H9 (cell line): ENCODE measurements around the gene SCN5A. TPM values are rescaled to one million over a fixed set of nuclear protein-coding genes. Genes with fewer than 3 reads are reported as not detected.

ENCODE experiments used
- DNase-seq: peaks from one replicate; pipeline ENCODE4 v3.0.0-alpha.2; 2017
- H2AFZ ChIP-seq: one replicate; pipeline ENCODE4 v1.6.1; 2013; ENCODE audit warnings: mild to moderate bottlenecking, low read length, control low read depth, moderate library complexity
- H2AK5ac ChIP-seq: 2 replicates; pipeline ENCODE4 v1.6.1; 2013; ENCODE audit warnings: low read length, control low read depth, mixed read lengths; ENCODE audit not compliant: insufficient read length
- H2BK120ac ChIP-seq: one replicate; pipeline ENCODE4 v1.6.1; 2013; ENCODE audit warnings: low read depth, mild to moderate bottlenecking, low read length, control low read depth, inconsistent platforms; ENCODE audit not compliant: poor library complexity, severe bottlenecking
- H2BK12ac ChIP-seq: 2 replicates; pipeline ENCODE4 v1.6.1; 2013; ENCODE audit warnings: low read length, control low read depth, mixed read lengths, low read depth; ENCODE audit not compliant: insufficient read length
- H2BK15ac ChIP-seq: 2 replicates; pipeline ENCODE4 v1.6.1; 2013; ENCODE audit warnings: low read depth, low read length, control low read depth
- H2BK20ac ChIP-seq: one replicate; pipeline ENCODE4 v1.6.1; 2013; ENCODE audit warnings: low read depth, mild to moderate bottlenecking, low read length, control low read depth, inconsistent platforms; ENCODE audit not compliant: poor library complexity, severe bottlenecking
- H2BK5ac ChIP-seq: 2 replicates; pipeline ENCODE4 v1.6.1; 2013; ENCODE audit warnings: low read length, control low read depth, mixed read lengths; ENCODE audit not compliant: insufficient read length
- H3K14ac ChIP-seq: 2 replicates; pipeline ENCODE4 v1.6.1; 2013; ENCODE audit warnings: low read length, control low read depth; ENCODE audit not compliant: insufficient read depth
- H3K18ac ChIP-seq: 2 replicates; pipeline ENCODE4 v1.6.1; 2013; ENCODE audit warnings: low read depth, mild to moderate bottlenecking, mixed read lengths, low read length, control low read depth; ENCODE audit not compliant: insufficient read length
- H3K23ac ChIP-seq: 2 replicates; pipeline ENCODE4 v1.6.1; 2013; ENCODE audit warnings: low read length, control low read depth, mixed read lengths, low read depth; ENCODE audit not compliant: insufficient read length
- H3K23me2 ChIP-seq: 2 replicates; pipeline ENCODE4 v1.6.1; 2013; ENCODE audit warnings: low read depth, mild to moderate bottlenecking, mixed read lengths, low read length, control low read depth; ENCODE audit not compliant: insufficient read length, poor library complexity, severe bottlenecking
- H3K27ac ChIP-seq: 2 replicates; pipeline ENCODE4 v1.5.1; 2013; ENCODE audit warnings: low read length, control low read depth, mixed read lengths, low read depth; ENCODE audit not compliant: insufficient read length
- H3K27me3 ChIP-seq: 2 replicates; pipeline ENCODE4 v1.6.1; 2013; ENCODE audit warnings: low read length, control low read depth, inconsistent platforms; ENCODE audit not compliant: insufficient read depth
- H3K4ac ChIP-seq: 2 replicates; pipeline ENCODE4 v1.6.1; 2013; ENCODE audit warnings: low read depth, mild to moderate bottlenecking, control low read depth, inconsistent platforms, low read length, moderate library complexity
- H3K4me1 ChIP-seq: 2 replicates; pipeline ENCODE4 v1.6.1; 2013; ENCODE audit warnings: low read length, control low read depth, inconsistent platforms; ENCODE audit not compliant: insufficient read depth
- H3K4me2 ChIP-seq: 2 replicates; pipeline ENCODE4 v1.6.1; 2013; ENCODE audit warnings: low read length, control low read depth, mixed read lengths; ENCODE audit not compliant: insufficient read length, insufficient read depth
- H3K56ac ChIP-seq: 2 replicates; pipeline ENCODE4 v1.6.1; 2013; ENCODE audit warnings: low read depth, mild to moderate bottlenecking, mixed read lengths, low read length, control low read depth; ENCODE audit not compliant: insufficient read length
- H3K79me1 ChIP-seq: 2 replicates; pipeline ENCODE4 v1.6.1; 2013; ENCODE audit warnings: low read depth, mild to moderate bottlenecking, moderate library complexity, low read length, control low read depth, inconsistent platforms; ENCODE audit not compliant: insufficient read depth, poor library complexity, severe bottlenecking
- H3K79me2 ChIP-seq: 2 replicates; pipeline ENCODE4 v1.6.1; 2013; ENCODE audit warnings: low read length, control low read depth, inconsistent platforms; ENCODE audit not compliant: insufficient read depth
- H3K9ac ChIP-seq: 2 replicates; pipeline ENCODE4 v1.6.1; 2013; ENCODE audit warnings: low read length, control low read depth, mixed read lengths; ENCODE audit not compliant: insufficient read length; ENCODE audit errors: extremely low read depth
- H3K9me3 ChIP-seq: one replicate; pipeline ENCODE4 v1.6.1; 2013; ENCODE audit warnings: low read depth, low read length, inconsistent platforms; ENCODE audit not compliant: control insufficient read depth
- H3T11ph ChIP-seq: one replicate; pipeline ENCODE4 v1.6.1; 2013; ENCODE audit warnings: mild to moderate bottlenecking, low read length, control low read depth, inconsistent platforms
- H4K20me1 ChIP-seq: one replicate; pipeline ENCODE4 v1.6.1; 2013; ENCODE audit not compliant: control insufficient read depth, insufficient read length, insufficient read depth
- H4K5ac ChIP-seq: 2 replicates; pipeline ENCODE4 v1.6.1; 2013; ENCODE audit warnings: low read depth, mild to moderate bottlenecking, mixed read lengths, low read length, control low read depth; ENCODE audit not compliant: insufficient read length
- H4K8ac ChIP-seq: replicated peaks from 2 replicates; pipeline ENCODE4 v1.6.1; 2013; ENCODE audit warnings: low read length, control low read depth, mixed read lengths, low read depth; ENCODE audit not compliant: insufficient read length
- H4K91ac ChIP-seq: 2 replicates; pipeline ENCODE4 v1.6.1; 2013; ENCODE audit warnings: low read depth, mild to moderate bottlenecking, moderate library complexity, mixed read lengths, low read length, control low read depth; ENCODE audit not compliant: insufficient read length
- H3K27ac Mint-ChIP-seq, 3 experiments: 2 replicates in 2 of 3; 3 replicates in 1 of 3; pipeline ENCODE4 v1.8.0; 2020 to 2021; ENCODE audit warnings: mixed read lengths in 3 of 3, mild to moderate bottlenecking in 1 of 3, moderate library complexity in 1 of 3
- H3K27me3 Mint-ChIP-seq: 2 replicates; pipeline ENCODE4 v1.8.0; 2021; ENCODE audit warnings: low read depth, mild to moderate bottlenecking, moderate library complexity, mixed read lengths
- H3K36me3 Mint-ChIP-seq, 3 experiments: 2 replicates in 2 of 3; 3 replicates in 1 of 3; pipeline ENCODE4 v1.8.0; 2020 to 2021; ENCODE audit warnings: low read depth in 3 of 3, mixed read lengths in 3 of 3; ENCODE audit not compliant: insufficient read depth in 1 of 3
- H3K4me1 Mint-ChIP-seq, 2 experiments: 2 replicates each; pipeline ENCODE4 v1.8.0; 2020; ENCODE audit warnings: mixed read lengths in 2 of 2
- H3K4me3 Mint-ChIP-seq, 2 experiments: 2 replicates in 1 of 2; 3 replicates in 1 of 2; pipeline ENCODE4 v1.8.0; 2020 to 2021; ENCODE audit warnings: mild to moderate bottlenecking in 2 of 2, mixed read lengths in 2 of 2, moderate library complexity in 1 of 2
- H3K9me3 Mint-ChIP-seq, 2 experiments: 2 replicates in 1 of 2; 3 replicates in 1 of 2; pipeline ENCODE4 v1.8.0; 2020; ENCODE audit warnings: mild to moderate bottlenecking in 2 of 2, mixed read lengths in 2 of 2, moderate library complexity in 1 of 2
- CTCF ChIP-seq: fragments of 200-600 bp; sonication (generic); conservative IDR thresholded peaks from 3 replicates; pipeline ENCODE4 v1.8.0; 2021; ENCODE audit warnings: antibody characterized with exemption, mild to moderate bottlenecking
- WGBS: extraction: QIAGEN DNeasy Blood & Tissue Kit; methylation state at CpG from one replicate; pipeline ENCODE4 v1.1.7; 2013; ENCODE audit warnings: missing lambda C conversion rate, low lambda C conversion rate, mixed read lengths; ENCODE audit not compliant: insufficient read length; ENCODE audit errors: extremely low coverage; 5-methylcytosine and 5-hydroxymethylcytosine counted together
- total RNA-seq: library from RNA; stranded (reverse); gene quantifications from 2 replicates; pipeline ENCODE4 v1.2.1, GENCODE V29; 2021

Gene SCN5A
- total RNA-seq, 1 experiment from 2014 or later: 6.5 TPM

GRCh38 chr3:38636881-38637280 lies 12.6 kb downstream of the SCN5A start:
- TF ChIP-seq CTCF: no peak
- Histone ChIP-seq H2BK120ac (no peak overlapping the region), H3K79me2 (no peaks in the 10 kb centered on the region), H3K4me2 (no peak overlapping the region), H3K27ac (no peak overlapping the region), H3K23me2 (no peaks in the 10 kb centered on the region), H2AFZ (no peak overlapping the region), H4K5ac (no peak overlapping the region), H3K56ac (no peak overlapping the region), H2BK15ac (no peak overlapping the region), H4K8ac (no peak overlapping the region), H3K79me1 (no peaks in the 10 kb centered on the region), H3K18ac (no peak overlapping the region), H3K4me1 (peaks cover 4% of the 10 kb centered on the region; the same call in 1 of the 2 replicates), H4K91ac (no peak overlapping the region), H2BK5ac (no peak overlapping the region), H3K14ac (no peak overlapping the region), H3K9me3 (no peaks in the 10 kb centered on the region), H3K27me3 (no peaks in the 10 kb centered on the region), H3K4ac (no peak overlapping the region), H3K23ac (no peak overlapping the region), H2BK20ac (no peak overlapping the region), H3T11ph (no peak overlapping the region), H3K9ac (no peak overlapping the region), H4K20me1 (peaks cover 3% of the 10 kb centered on the region), H2BK12ac (no peak overlapping the region), H2AK5ac (no peak overlapping the region)
- Mint-ChIP-seq H3K4me1 (peaks cover 40 to 55% of the 10 kb centered on the region in 2 experiments), H3K9me3 (no peaks in the 10 kb centered on the region), H3K27me3 (peaks cover 21% of the 10 kb centered on the region), H3K27ac (peak overlapping the region in 1 of 3 experiments; percentile 61; a peak in 3 of 7 replicates), H3K36me3 (peaks cover 0 to 2% (median 0%) of the 10 kb centered on the region in 3 experiments; a peak in 1 of 7 replicates), H3K4me3 (no peak overlapping the region; a peak in 2 of 5 replicates)
- no CpG with 5 or more reads among the region's 6 CpGs for WGBS
- DNase-seq: no peak
